HCT116 (cell line): ENCODE measurements around the gene HVCN1. TPM values are rescaled to one million over a fixed set of nuclear protein-coding genes. Genes with fewer than 3 reads are reported as not detected.

Experiments used
- ATAC-seq: fragments of 200-7000 bp; cut with Tn5 transposase; 2 replicates; pipeline ENCODE4 v1.9.1; 2020; ENCODE audit warnings: mild to moderate bottlenecking, moderate library complexity
- BruUV-seq: library from RNA; stranded (reverse); fragments of 400-500 nt; replicated peaks from 2 replicates; lab custom pipeline; 2021; lab: Mats Ljungman, UMichigan
- CTCF ChIA-PET: fragments of 300-600 bp; sonication (Branson Sonifier 250); formaldehyde crosslinking; loops from one replicate; lab custom pipeline; 2021; ENCODE audit warnings: antibody characterized with exemption; lab: Charles Lee
- POLR2A ChIA-PET: fragments of 300-600, 350-600 bp; sonication (Branson Sonifier 250); formaldehyde crosslinking; loops from one replicate; lab custom pipeline; 2021; ENCODE audit warnings: antibody characterized with exemption; lab: Charles Lee
- RAD21 ChIA-PET, 2 experiments: fragments of 300-600 bp; sonication (Branson Sonifier 250); formaldehyde crosslinking; loops; one replicate each; lab custom pipeline; 2023; ENCODE audit warnings: low total read pairs in 2 of 2; ENCODE audit not compliant: uncharacterized antibody in 2 of 2, unreplicated experiment in 2 of 2, low non-redundant PET in 1 of 2; lab: Charles Lee
- DNase-seq: peaks from one replicate; pipeline ENCODE4 v3.0.0-alpha.2; 2010; ENCODE audit warnings: low read depth, low spot score
- H2AFZ ChIP-seq: fragments of 200-600 bp; shearing (Covaris generic), sonication (generic); 2 replicates; pipeline ENCODE4 v1.6.1; 2017; ENCODE audit warnings: low read depth, mixed run types, mixed read lengths, antibody characterized with exemption, low read length; ENCODE audit not compliant: poor library complexity, severe bottlenecking
- H3K27ac ChIP-seq: 2 replicates; pipeline ENCODE4 v1.5.1; 2012; ENCODE audit warnings: low read depth, low read length
- H3K27me3 ChIP-seq: fragments of 200-600 bp; sonication (generic); 2 replicates; pipeline ENCODE4 v1.6.1; 2016; ENCODE audit warnings: mixed run types, low read length, mixed read lengths; ENCODE audit not compliant: insufficient read depth
- H3K36me3 ChIP-seq, 2 experiments: fragments of 200-500 bp in 1 of 2; fragments of 200-600 bp in 1 of 2; sonication (Bioruptor generic) in 1 of 2; sonication (generic) in 1 of 2; 2 replicates each; pipeline versions ENCODE4 v1.5.1 to v1.6.1; 2014 to 2016; ENCODE audit warnings: low read length in 2 of 2, inconsistent platforms in 1 of 2, mixed read lengths in 1 of 2, mixed run types in 1 of 2; ENCODE audit not compliant: insufficient read depth in 2 of 2, control insufficient read depth in 1 of 2
- H3K4me1 ChIP-seq, 2 experiments: fragments of 200-600 bp in 1 of 2; sonication (generic) in 1 of 2; 2 replicates each; pipeline versions ENCODE4 v1.5.1 to v1.6.1; 2012 to 2017; ENCODE audit warnings: low read length in 2 of 2, inconsistent platforms in 1 of 2, mild to moderate bottlenecking in 1 of 2, mixed read lengths in 1 of 2, mixed run types in 1 of 2, moderate library complexity in 1 of 2; ENCODE audit not compliant: insufficient read depth in 2 of 2, control insufficient read depth in 1 of 2
- H3K4me2 ChIP-seq: fragments of 200-600 bp; sonication (generic); 2 replicates; pipeline ENCODE4 v1.6.1; 2017; ENCODE audit warnings: mixed run types, low read length, mixed read lengths
- H3K4me3 ChIP-seq, 2 experiments: fragments of 200-600 bp in 1 of 2; sonication (generic) in 1 of 2; replicated peaks in 1 of 2; 2 replicates each; pipeline ENCODE4 v1.5.1; 2011 to 2016; ENCODE audit warnings: low read length in 2 of 2, control low read depth in 1 of 2, low read depth in 1 of 2, mild to moderate bottlenecking in 1 of 2, mixed read lengths in 1 of 2, mixed run types in 1 of 2
- H3K79me2 ChIP-seq: fragments of 200-600 bp; sonication (generic); 2 replicates; pipeline ENCODE4 v1.6.1; 2017; ENCODE audit warnings: mild to moderate bottlenecking, mixed run types, low read length, moderate library complexity, mixed read lengths; ENCODE audit not compliant: insufficient read depth
- H3K9ac ChIP-seq: fragments of 200-600 bp; sonication (generic); 2 replicates; pipeline ENCODE4 v1.6.1; 2016; ENCODE audit warnings: low read length, mixed read lengths
- H3K9me2 ChIP-seq: fragments of 200-600 bp; sonication (generic), shearing (Covaris generic); 2 replicates; pipeline ENCODE4 v1.6.1; 2017; ENCODE audit warnings: mixed run types, mild to moderate bottlenecking, moderate library complexity; ENCODE audit not compliant: insufficient read depth
- H3K9me3 ChIP-seq, 2 experiments: fragments of 200-500 bp in 1 of 2; fragments of 200-600 bp in 1 of 2; sonication (Bioruptor generic) in 1 of 2; sonication (generic) in 1 of 2; 2 replicates each; pipeline ENCODE4 v1.6.1; 2014 to 2017; ENCODE audit warnings: low read length in 2 of 2, mixed read lengths in 2 of 2, inconsistent platforms in 1 of 2, low read depth in 1 of 2, mild to moderate bottlenecking in 1 of 2, mixed run types in 1 of 2, moderate library complexity in 1 of 2; ENCODE audit not compliant: control insufficient read depth in 1 of 2, insufficient read depth in 1 of 2
- H4K20me1 ChIP-seq: fragments of 200-600 bp; sonication (generic), shearing (Covaris generic); 2 replicates; pipeline ENCODE4 v1.6.1; 2017; ENCODE audit warnings: mixed run types, mild to moderate bottlenecking, moderate library complexity; ENCODE audit not compliant: insufficient read depth
- ATF3 ChIP-seq: IDR thresholded peaks from 2 replicates; pipeline ENCODE4 v1.6.1; 2012
- CTCF ChIP-seq, 3 experiments: fragments of 200-600 bp in 1 of 3; sonication (generic) in 1 of 3; IDR thresholded peaks in 2 of 3; conservative IDR thresholded peaks in 1 of 3; 2 replicates each; pipeline ENCODE4 v1.5.1; 2012 to 2017; ENCODE audit warnings: low read depth in 2 of 3, low read length in 2 of 3, antibody characterized with exemption in 1 of 3, borderline replicate concordance in 1 of 3, control low read depth in 1 of 3, mild to moderate bottlenecking in 1 of 3, mixed read lengths in 1 of 3, mixed run types in 1 of 3, moderate library complexity in 1 of 3; ENCODE audit not compliant: insufficient read depth in 1 of 3
- EGR1 ChIP-seq: IDR thresholded peaks from 2 replicates; pipeline ENCODE4 v1.6.1; 2012; ENCODE audit warnings: low read depth
- ELF1 ChIP-seq: IDR thresholded peaks from 2 replicates; pipeline ENCODE4 v1.6.1; 2012; ENCODE audit warnings: low read depth, borderline replicate concordance
- EZH2phosphoT487 ChIP-seq: fragments of 200-600 bp; IDR thresholded peaks from 2 replicates; pipeline ENCODE4 v1.6.1; 2018; ENCODE audit warnings: antibody characterized with exemption, borderline replicate concordance
- JUND ChIP-seq: IDR thresholded peaks from 2 replicates; pipeline ENCODE4 v1.6.1; 2012
- MAX ChIP-seq: IDR thresholded peaks from 2 replicates; pipeline ENCODE4 v1.6.1; 2012
- POLR2AphosphoS5 ChIP-seq: IDR thresholded peaks from 2 replicates; pipeline ENCODE4 v1.6.1; 2011; ENCODE audit warnings: mild to moderate bottlenecking, low read depth, low read length, moderate library complexity
- RAD21 ChIP-seq: IDR thresholded peaks from 2 replicates; pipeline ENCODE4 v1.6.1; 2012; ENCODE audit warnings: low read depth, mild to moderate bottlenecking
- REST ChIP-seq: IDR thresholded peaks from 2 replicates; pipeline ENCODE4 v1.6.1; 2012; ENCODE audit warnings: low read depth
- SIN3A ChIP-seq: IDR thresholded peaks from 2 replicates; pipeline ENCODE4 v1.6.1; 2012; ENCODE audit warnings: low read depth
- SP1 ChIP-seq: IDR thresholded peaks from 2 replicates; pipeline ENCODE4 v1.6.1; 2012; ENCODE audit warnings: low read depth
- SRF ChIP-seq: IDR thresholded peaks from 2 replicates; pipeline ENCODE4 v1.6.1; 2012; ENCODE audit warnings: low read depth
- TCF7L2 ChIP-seq: IDR thresholded peaks from 2 replicates; pipeline ENCODE4 v1.7.0; 2011; ENCODE audit warnings: borderline replicate concordance, inconsistent platforms; ENCODE audit not compliant: insufficient read depth, insufficient read length; ENCODE audit errors: extremely low read depth
- YY1 ChIP-seq: IDR thresholded peaks from 2 replicates; pipeline ENCODE4 v1.6.1; 2011; ENCODE audit warnings: low read length, low read depth, moderate library complexity, mild to moderate bottlenecking; ENCODE audit not compliant: insufficient replicate concordance; ENCODE audit errors: extremely low read depth
- ZBTB33 ChIP-seq: IDR thresholded peaks from 2 replicates; pipeline ENCODE4 v1.6.1; 2011; ENCODE audit warnings: mild to moderate bottlenecking, low read length, moderate library complexity; ENCODE audit not compliant: insufficient replicate concordance; ENCODE audit errors: extremely low read depth
- ZFX ChIP-seq: fragments of 450-650 bp; IDR thresholded peaks from 2 replicates; pipeline ENCODE4 v1.6.1; 2017
- ZNF274 ChIP-seq: fragments of 200-500 bp; sonication (Bioruptor generic); IDR thresholded peaks from 2 replicates; pipeline ENCODE4 v1.6.1; 2014; ENCODE audit warnings: mild to moderate bottlenecking, low read depth, low read length, inconsistent platforms
- intact Hi-C: fragments of 100-400 bp; cut with micrococcal nuclease; formaldehyde crosslinking; loops from 2 replicates; pipeline ENCODE4 v1.10.0; 2022
- total RNA-seq: library from RNA; stranded (reverse); gene quantifications from one replicate; pipeline ENCODE4 v1.2.1, GENCODE V29; 2021; ENCODE audit not compliant: unreplicated experiment

Gene HVCN1
- total RNA-seq, 1 experiment from 2014 or later, result 0.15 TPM

- Histone ChIP-seq H3K79me2 (no peaks in the 10 kb centered on the region), H3K36me3 (no peaks in the 10 kb centered on the region), H2AFZ (no peak overlapping the region), H3K4me3 (no peak overlapping the region), H3K4me1 (peaks cover 6 to 11% of the 10 kb centered on the region in 2 experiments), H3K4me2 (no peak overlapping the region), H3K9me2 (no peaks in the 10 kb centered on the region), H3K9ac (no peak overlapping the region), H4K20me1 (no peaks in the 10 kb centered on the region), H3K27me3 (no peaks in the 10 kb centered on the region), H3K27ac (no peak overlapping the region), H3K9me3 (no peaks in the 10 kb centered on the region)
- POLR2A ChIA-PET, result no interaction called here
- RAD21 ChIA-PET, result no interaction called here
- CTCF ChIA-PET, result interaction anchor here (2.0 kb wide), 1 partner anchor 11 kb away, joined by 11 read pairs; no protein-coding TSS in a partner anchor
- TF ChIP-seq SRF (no peak), JUND (no peak), SP1 (no peak), POLR2AphosphoS5 (no peak), ZFX (no peak), ELF1 (no peak), ZBTB33 (no peak), YY1 (no peak), RAD21 (no peak), MAX (no peak), EGR1 (no peak), TCF7L2 (no peak), REST (no peak), ATF3 (no peak), SIN3A (no peak), ZNF274 (no peak), CTCF (IDR thresholded peaks at IDR 0.05 in 2 of 3, conservative IDR thresholded peaks at IDR 0.05 in 1 of 3; ENCODE audit: borderline replicate concordance in 1 of 3, insufficient read depth in 1 of 3, low read depth in 2 of 3, low read length in 2 of 3) (no peak), EZH2phosphoT487 (no peak)
- DNase-seq, result no peak
- no TSS peak for BruUV-seq
- intact Hi-C loops, result loop anchor here (10.0 kb wide), 1 partner anchor 79 kb away; the partner anchor contains the start of gene TCTN1
- no peak for ATAC-seq
These were observed 4.8 kb upstream of the HVCN1 start for GRCh38 chr12:110693731-110694130.
